HTERT RPE-1 (cell line): Measurements from ENCODE around the gene AP4B1.

Source experiments
- in situ Hi-C: fragments of 300-500 bp; cut with MboI; formaldehyde crosslinking; loops from 4 replicates; pipeline ENCODE4 v1.14.3; 2020; ENCODE audit warnings: low sequenced_read_pairs

The AP4B1 gene

GRCh38 chr1:113895961-113896360, 8.6 kb downstream of the AP4B1 start:
- in situ Hi-C loops: no loop called here

- in situ Hi-C loops: no loop called here
Observed at GRCh38 chr1:113895098-113895497, 9.5 kb downstream of the AP4B1 start.

GRCh38 chr1:113893267-113893666, 11.3 kb downstream of the AP4B1 start:
- in situ Hi-C loops: no loop called here

GRCh38 chr1:113891631-113892220, 12.9 kb downstream of the AP4B1 start:
- in situ Hi-C loops: no loop called here

GRCh38 chr1:113890816-113891215, 13.8 kb downstream of the AP4B1 start:
- in situ Hi-C loops: no loop called here

GRCh38 chr1:113887402-113888175, 17.0 kb downstream of the AP4B1 start, which contains the start of gene BCL2L15:
BCL2L15 (minus strand) TSS chr1:113887581; CDS start chr1:113887375, 206 bp downstream.
- in situ Hi-C loops: no loop called here

- in situ Hi-C loops: no loop called here
Observed at GRCh38 chr1:113886417-113887401, 17.9 kb downstream of the AP4B1 start.

GRCh38 chr1:113881661-113882060, 22.9 kb downstream of the AP4B1 start:
- in situ Hi-C loops: no loop called here

GRCh38 chr1:113879739-113880038, 24.9 kb downstream of the AP4B1 start:
- in situ Hi-C loops: no loop called here

GRCh38 chr1:113876176-113876575, 28.4 kb downstream of the AP4B1 start:
- in situ Hi-C loops: no loop called here

GRCh38 chr1:113875714-113876113, 28.9 kb downstream of the AP4B1 start:
- in situ Hi-C loops: no loop called here

GRCh38 chr1:113874012-113874879, 30.4 kb downstream of the AP4B1 start:
- in situ Hi-C loops: no loop called here

- in situ Hi-C loops: no loop called here
Observed at GRCh38 chr1:113872219-113872935, 32.2 kb downstream of the AP4B1 start.

GRCh38 chr1:113871597-113872113, 32.9 kb downstream of the AP4B1 start, which contains the start of gene PTPN22:
PTPN22 (minus strand) TSS chr1:113871712.
- in situ Hi-C loops: no loop called here

- in situ Hi-C loops: no loop called here
Observed at GRCh38 chr1:113870778-113871177, 33.8 kb downstream of the AP4B1 start.

- in situ Hi-C loops: no loop called here
Observed at GRCh38 chr1:113868387-113869083, 36.1 kb downstream of the AP4B1 start.

- in situ Hi-C loops: no loop called here
Observed at GRCh38 chr1:113861641-113862040, 43.0 kb downstream of the AP4B1 start.

GRCh38 chr1:113860891-113861290, 43.7 kb downstream of the AP4B1 start:
- in situ Hi-C loops: no loop called here
